ENCODE results near the gene FXN.

FXN gene

DNA sequence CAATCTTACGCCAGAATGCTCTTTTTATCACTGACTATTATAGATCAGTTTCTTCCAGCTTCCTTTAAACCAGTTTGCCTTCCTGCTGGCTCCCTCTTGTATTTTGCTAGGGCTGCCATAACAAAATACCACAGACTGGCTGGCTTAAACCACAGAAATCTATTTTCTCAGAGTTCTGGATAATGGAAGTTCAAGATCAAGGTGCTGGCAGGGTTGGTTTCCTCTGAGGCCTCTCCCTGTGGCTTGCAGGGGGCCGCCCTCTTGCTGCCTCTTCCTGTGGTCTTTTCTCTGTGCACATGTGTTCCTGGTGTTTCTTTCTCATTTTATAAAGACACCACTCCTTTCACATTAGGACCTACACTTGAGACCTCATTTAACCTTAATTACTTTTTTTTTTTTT lies 6.8 kb upstream of the FXN start:
- Histone ChIP-seq H3K4me3 (ENCODE audit: low read length) (no peak overlapping the region), H3K27ac (ENCODE audit: low read length) (no peak overlapping the region), H3K9ac (ENCODE audit: low read length) (no peak overlapping the region), H3K36me3 (replicated peaks; ENCODE audit: insufficient read depth, low read length) (no peaks in the 10 kb centered on the region), H2AFZ (ENCODE audit: low read length) (no peak overlapping the region), H4K20me1 (ENCODE audit: insufficient read depth, low read length) (no peaks in the 10 kb centered on the region), H3F3A (ENCODE audit: insufficient read depth, low read length) (peaks cover 6% of the 10 kb centered on the region; the same call in 1 of the 2 replicates), H3K27me3 (replicated peaks; ENCODE audit: insufficient read depth, low read length) (no peaks in the 10 kb centered on the region), H3K9me2 (replicated peaks; ENCODE audit: insufficient read depth, low read length) (no peaks in the 10 kb centered on the region), H3K9me3 (replicated peaks; ENCODE audit: insufficient read depth, low read length) (0 out of 2 replicates have a peak, but pooled peaks cover 4% of the 10 kb centered on the region), H3K4me2 (ENCODE audit: low read depth, low read length) (no peak overlapping the region), H3K79me2 (ENCODE audit: low read length) (no peaks in the 10 kb centered on the region), H3K4me1 (ENCODE audit: low read length) (peaks cover 14% of the 10 kb centered on the region)
- TF ChIP-seq, protein P1, sequence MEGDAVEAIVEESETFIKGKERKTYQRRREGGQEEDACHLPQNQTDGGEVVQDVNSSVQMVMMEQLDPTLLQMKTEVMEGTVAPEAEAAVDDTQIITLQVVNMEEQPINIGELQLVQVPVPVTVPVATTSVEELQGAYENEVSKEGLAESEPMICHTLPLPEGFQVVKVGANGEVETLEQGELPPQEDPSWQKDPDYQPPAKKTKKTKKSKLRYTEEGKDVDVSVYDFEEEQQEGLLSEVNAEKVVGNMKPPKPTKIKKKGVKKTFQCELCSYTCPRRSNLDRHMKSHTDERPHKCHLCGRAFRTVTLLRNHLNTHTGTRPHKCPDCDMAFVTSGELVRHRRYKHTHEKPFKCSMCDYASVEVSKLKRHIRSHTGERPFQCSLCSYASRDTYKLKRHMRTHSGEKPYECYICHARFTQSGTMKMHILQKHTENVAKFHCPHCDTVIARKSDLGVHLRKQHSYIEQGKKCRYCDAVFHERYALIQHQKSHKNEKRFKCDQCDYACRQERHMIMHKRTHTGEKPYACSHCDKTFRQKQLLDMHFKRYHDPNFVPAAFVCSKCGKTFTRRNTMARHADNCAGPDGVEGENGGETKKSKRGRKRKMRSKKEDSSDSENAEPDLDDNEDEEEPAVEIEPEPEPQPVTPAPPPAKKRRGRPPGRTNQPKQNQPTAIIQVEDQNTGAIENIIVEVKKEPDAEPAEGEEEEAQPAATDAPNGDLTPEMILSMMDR (IDR thresholded peaks at IDR 0.05; ENCODE audit: low read length): no peak
- TF ChIP-seq EZH2phosphoT487 (IDR thresholded peaks at IDR 0.05; ENCODE audit: low read length): no peak
- TF ChIP-seq EZH2 (optimal IDR thresholded peaks at IDR 0.05; ENCODE audit: low read depth, low read length): no peak
- no peak for DNase-seq

DNA sequence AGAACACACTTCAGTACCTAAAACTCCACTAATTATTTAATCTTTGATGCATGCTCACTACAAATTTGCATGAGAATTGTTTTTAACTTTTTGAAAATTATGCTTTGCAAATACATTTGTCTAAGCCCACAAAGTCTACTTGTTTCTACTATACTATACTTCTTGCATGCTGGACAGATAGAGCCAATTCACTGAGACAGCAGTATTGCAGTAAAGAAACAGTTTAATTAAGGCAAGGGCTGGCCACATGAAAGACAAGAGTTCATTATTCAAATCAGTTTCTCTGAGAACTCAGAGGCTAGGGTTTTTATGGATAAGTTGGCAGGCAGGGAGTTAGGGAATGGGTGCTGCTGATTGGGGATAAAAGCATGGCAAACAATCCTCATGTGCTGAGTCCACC lies 6.0 kb upstream of the FXN start:
- no peak overlapping the region for H3K27ac ChIP-seq (ENCODE audit: low read length)
- peaks cover 6% of the 10 kb centered on the region; the same call in 1 of the 2 replicates for H3F3A ChIP-seq (ENCODE audit: insufficient read depth, low read length)
- H3K4me2 ChIP-seq (ENCODE audit: low read depth, low read length): no peak overlapping the region
- no peaks in the 10 kb centered on the region for H4K20me1 ChIP-seq (ENCODE audit: insufficient read depth, low read length)
- H3K9me3 ChIP-seq (replicated peaks; ENCODE audit: insufficient read depth, low read length): 0 out of 2 replicates have a peak, but pooled peaks cover 4% of the 10 kb centered on the region
- no peaks in the 10 kb centered on the region for H3K79me2 ChIP-seq (ENCODE audit: low read length)
- no peak overlapping the region for H2AFZ ChIP-seq (ENCODE audit: low read length)
- TF ChIP-seq, protein P1 (IDR thresholded peaks at IDR 0.05; ENCODE audit: low read length): no peak
- no peak for TF ChIP-seq EZH2 (optimal IDR thresholded peaks at IDR 0.05; ENCODE audit: low read depth, low read length)
- no peak for TF ChIP-seq EZH2phosphoT487 (IDR thresholded peaks at IDR 0.05; ENCODE audit: low read length)
- no peak overlapping the region for H3K4me3 ChIP-seq (ENCODE audit: low read length)
- no peaks in the 10 kb centered on the region for H3K36me3 ChIP-seq (replicated peaks; ENCODE audit: insufficient read depth, low read length)
- peaks cover 14% of the 10 kb centered on the region for H3K4me1 ChIP-seq (ENCODE audit: low read length)
- no peaks in the 10 kb centered on the region for H3K27me3 ChIP-seq (replicated peaks; ENCODE audit: insufficient read depth, low read length)
- no peak for DNase-seq
- no peak overlapping the region for H3K9ac ChIP-seq (ENCODE audit: low read length)
- H3K9me2 ChIP-seq (replicated peaks; ENCODE audit: insufficient read depth, low read length): no peaks in the 10 kb centered on the region

DNA sequence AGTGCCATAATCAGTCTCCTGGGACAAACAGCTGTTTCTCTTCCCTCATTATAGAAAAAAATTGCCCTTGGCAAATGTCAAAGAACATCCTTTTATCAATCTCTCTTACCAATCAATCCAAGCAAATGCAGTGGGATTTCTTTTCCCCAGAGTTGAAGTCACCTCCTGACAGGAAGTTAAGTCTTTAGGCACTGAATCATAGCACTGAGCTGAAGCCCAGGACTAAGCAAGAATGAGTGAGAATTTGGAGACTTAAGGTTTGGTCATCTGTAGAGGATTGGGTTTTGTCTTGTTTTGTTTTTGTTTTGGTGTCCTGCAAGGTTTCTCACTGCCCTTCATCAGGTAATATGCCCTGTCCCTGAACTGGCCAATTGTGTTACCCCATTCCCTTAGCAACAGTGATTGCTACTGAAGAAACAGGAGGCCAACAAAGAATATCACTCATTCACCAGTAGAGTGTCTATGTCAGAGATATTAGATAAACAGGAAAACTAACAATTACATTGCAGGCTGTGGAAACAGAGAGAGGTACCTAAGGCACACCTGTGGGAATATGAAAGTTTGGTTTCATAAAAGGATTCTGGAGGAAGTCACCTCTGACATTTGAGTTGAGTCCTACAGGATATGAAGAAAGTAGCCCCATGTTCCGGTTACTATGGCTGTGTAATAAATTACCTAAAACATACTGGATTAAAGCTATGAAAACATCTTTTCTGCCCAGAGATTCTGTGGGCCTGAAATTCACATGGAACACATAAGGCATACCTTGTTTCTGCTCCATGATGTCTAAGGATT lies 4.5 kb upstream of the FXN start:
- 0 out of 2 replicates have a peak, but pooled peaks cover 4% of the 10 kb centered on the region for H3K9me3 ChIP-seq (replicated peaks; ENCODE audit: insufficient read depth, low read length)
- H3F3A ChIP-seq (ENCODE audit: insufficient read depth, low read length): peaks cover 8% of the 10 kb centered on the region; the same call in 1 of the 2 replicates
- peaks cover 18% of the 10 kb centered on the region for H3K4me1 ChIP-seq (ENCODE audit: low read length)
- no peaks in the 10 kb centered on the region for H3K36me3 ChIP-seq (replicated peaks; ENCODE audit: insufficient read depth, low read length)
- DNase-seq: no peak
- H4K20me1 ChIP-seq (ENCODE audit: insufficient read depth, low read length): no peaks in the 10 kb centered on the region
- no peak overlapping the region for H3K27ac ChIP-seq (ENCODE audit: low read length)
- H3K9me2 ChIP-seq (replicated peaks; ENCODE audit: insufficient read depth, low read length): no peaks in the 10 kb centered on the region
- TF ChIP-seq EZH2phosphoT487 (IDR thresholded peaks at IDR 0.05; ENCODE audit: low read length) (no peak), EZH2 (optimal IDR thresholded peaks at IDR 0.05; ENCODE audit: low read depth, low read length) (no peak)
- TF ChIP-seq, protein P1 (IDR thresholded peaks at IDR 0.05; ENCODE audit: low read length): no peak
- H3K4me3 ChIP-seq (ENCODE audit: low read length): no peak overlapping the region
- no peak overlapping the region for H3K4me2 ChIP-seq (ENCODE audit: low read depth, low read length)
- no peak overlapping the region for H2AFZ ChIP-seq (ENCODE audit: low read length)
- H3K27me3 ChIP-seq (replicated peaks; ENCODE audit: insufficient read depth, low read length): no peaks in the 10 kb centered on the region
- H3K79me2 ChIP-seq (ENCODE audit: low read length): peaks cover 5% of the 10 kb centered on the region
- no peak overlapping the region for H3K9ac ChIP-seq (ENCODE audit: low read length)

Measured in MM.1S (cell line).